ENCODE data around the gene SNRNP27. TPM values are rescaled to one million over a fixed set of nuclear protein-coding genes. Genes with fewer than 3 reads are reported as not detected.

SNRNP27 gene
- total and polyA plus RNA-seq, 9 of the 15 experiments (the other 6 are each of a cell fraction or from before 2014, with no cell fraction given): 29.2 to 102 (median 65.7) TPM

DNA sequence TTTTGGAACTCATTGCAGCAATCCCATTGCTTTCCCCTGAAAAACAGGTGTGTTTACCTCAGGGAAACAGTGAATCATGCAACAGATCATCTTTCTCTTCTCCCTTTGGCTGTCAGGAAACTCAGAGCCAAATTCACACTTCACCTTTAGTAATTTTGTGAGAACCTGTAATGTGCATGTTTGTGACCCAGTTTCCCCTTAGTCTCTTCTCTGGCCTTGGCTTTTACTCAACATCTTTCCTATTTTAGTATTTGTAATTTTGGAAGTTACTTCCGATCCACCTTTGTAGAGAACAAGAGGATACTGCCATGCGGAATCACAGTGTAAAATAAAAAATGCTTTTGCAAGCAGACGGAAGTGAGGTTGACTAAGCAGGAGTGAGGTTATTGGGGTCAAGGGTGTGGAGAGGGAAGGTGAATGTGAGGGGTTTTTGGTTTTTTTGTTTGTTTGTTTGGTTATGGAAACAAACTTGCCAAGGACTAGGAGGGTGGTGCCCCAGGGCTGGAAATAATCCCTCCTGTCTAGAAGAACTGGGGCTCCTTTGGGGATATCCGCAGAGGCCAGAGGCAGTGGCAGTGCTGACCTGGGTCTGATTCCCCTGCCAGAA, 53.7 kb downstream of the SNRNP27 start (continued):
- no peak for TF ChIP-seq CLOCK (CRISPR knock-in tag; IDR thresholded peaks at IDR 0.05; ENCODE audit: borderline replicate concordance)
- no peak for TF ChIP-seq ZNF239 (CRISPR knock-in tag; IDR thresholded peaks at IDR 0.05)
- TF ChIP-seq NCOA2 (IDR thresholded peaks at IDR 0.05; ENCODE audit: partially characterized antibody in 2 of 2): no peak
- TF ChIP-seq ZNF274 (IDR thresholded peaks at IDR 0.05; ENCODE audit: borderline replicate concordance, low read depth, low read length): no peak
- TF ChIP-seq HLTF (IDR thresholded peaks at IDR 0.05): no peak
- TF ChIP-seq, protein P1, sequence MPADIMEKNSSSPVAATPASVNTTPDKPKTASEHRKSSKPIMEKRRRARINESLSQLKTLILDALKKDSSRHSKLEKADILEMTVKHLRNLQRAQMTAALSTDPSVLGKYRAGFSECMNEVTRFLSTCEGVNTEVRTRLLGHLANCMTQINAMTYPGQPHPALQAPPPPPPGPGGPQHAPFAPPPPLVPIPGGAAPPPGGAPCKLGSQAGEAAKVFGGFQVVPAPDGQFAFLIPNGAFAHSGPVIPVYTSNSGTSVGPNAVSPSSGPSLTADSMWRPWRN (IDR thresholded peaks at IDR 0.05; ENCODE audit: low read depth): no peak
- TF ChIP-seq ZNF143 (CRISPR knock-in tag; IDR thresholded peaks at IDR 0.05): no peak
- no peak for TF ChIP-seq ZNF431 (CRISPR knock-in tag; IDR thresholded peaks at IDR 0.05)
- TF ChIP-seq GATAD2B (IDR thresholded peaks at IDR 0.05; ENCODE audit: borderline replicate concordance): no peak
- TF ChIP-seq, protein P2, sequence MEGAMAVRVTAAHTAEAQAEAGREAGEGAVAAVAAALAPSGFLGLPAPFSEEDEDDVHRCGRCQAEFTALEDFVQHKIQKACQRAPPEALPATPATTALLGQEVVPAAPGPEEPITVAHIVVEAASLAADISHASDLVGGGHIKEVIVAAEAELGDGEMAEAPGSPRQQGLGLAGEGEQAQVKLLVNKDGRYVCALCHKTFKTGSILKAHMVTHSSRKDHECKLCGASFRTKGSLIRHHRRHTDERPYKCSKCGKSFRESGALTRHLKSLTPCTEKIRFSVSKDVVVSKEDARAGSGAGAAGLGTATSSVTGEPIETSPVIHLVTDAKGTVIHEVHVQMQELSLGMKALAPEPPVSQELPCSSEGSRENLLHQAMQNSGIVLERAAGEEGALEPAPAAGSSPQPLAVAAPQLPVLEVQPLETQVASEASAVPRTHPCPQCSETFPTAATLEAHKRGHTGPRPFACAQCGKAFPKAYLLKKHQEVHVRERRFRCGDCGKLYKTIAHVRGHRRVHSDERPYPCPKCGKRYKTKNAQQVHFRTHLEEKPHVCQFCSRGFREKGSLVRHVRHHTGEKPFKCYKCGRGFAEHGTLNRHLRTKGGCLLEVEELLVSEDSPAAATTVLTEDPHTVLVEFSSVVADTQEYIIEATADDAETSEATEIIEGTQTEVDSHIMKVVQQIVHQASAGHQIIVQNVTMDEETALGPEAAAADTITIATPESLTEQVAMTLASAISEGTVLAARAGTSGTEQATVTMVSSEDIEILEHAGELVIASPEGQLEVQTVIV (CRISPR knock-in tag; IDR thresholded peaks at IDR 0.05; ENCODE audit: borderline replicate concordance): no peak
- TF ChIP-seq DMBX1 (CRISPR knock-in tag; IDR thresholded peaks at IDR 0.05; ENCODE audit: borderline replicate concordance): 0 out of 2 replicates have a peak, but pooled peaks have one; percentile 23
- no peak for TF ChIP-seq KDM4B (IDR thresholded peaks at IDR 0.05; ENCODE audit: borderline replicate concordance in 2 of 2, low read depth in 1 of 2)
- no peak for TF ChIP-seq RHOXF2B (CRISPR knock-in tag; conservative IDR thresholded peaks at IDR 0.05)
- TF ChIP-seq TAF7 (tag; IDR thresholded peaks at IDR 0.05): no peak
- no peak for TF ChIP-seq POLR2B (IDR thresholded peaks at IDR 0.05; ENCODE audit: low read depth, partially characterized antibody)
- no peak for TF ChIP-seq CHD1 (IDR thresholded peaks at IDR 0.05; ENCODE audit: low read length)
- TF ChIP-seq, protein P3, sequence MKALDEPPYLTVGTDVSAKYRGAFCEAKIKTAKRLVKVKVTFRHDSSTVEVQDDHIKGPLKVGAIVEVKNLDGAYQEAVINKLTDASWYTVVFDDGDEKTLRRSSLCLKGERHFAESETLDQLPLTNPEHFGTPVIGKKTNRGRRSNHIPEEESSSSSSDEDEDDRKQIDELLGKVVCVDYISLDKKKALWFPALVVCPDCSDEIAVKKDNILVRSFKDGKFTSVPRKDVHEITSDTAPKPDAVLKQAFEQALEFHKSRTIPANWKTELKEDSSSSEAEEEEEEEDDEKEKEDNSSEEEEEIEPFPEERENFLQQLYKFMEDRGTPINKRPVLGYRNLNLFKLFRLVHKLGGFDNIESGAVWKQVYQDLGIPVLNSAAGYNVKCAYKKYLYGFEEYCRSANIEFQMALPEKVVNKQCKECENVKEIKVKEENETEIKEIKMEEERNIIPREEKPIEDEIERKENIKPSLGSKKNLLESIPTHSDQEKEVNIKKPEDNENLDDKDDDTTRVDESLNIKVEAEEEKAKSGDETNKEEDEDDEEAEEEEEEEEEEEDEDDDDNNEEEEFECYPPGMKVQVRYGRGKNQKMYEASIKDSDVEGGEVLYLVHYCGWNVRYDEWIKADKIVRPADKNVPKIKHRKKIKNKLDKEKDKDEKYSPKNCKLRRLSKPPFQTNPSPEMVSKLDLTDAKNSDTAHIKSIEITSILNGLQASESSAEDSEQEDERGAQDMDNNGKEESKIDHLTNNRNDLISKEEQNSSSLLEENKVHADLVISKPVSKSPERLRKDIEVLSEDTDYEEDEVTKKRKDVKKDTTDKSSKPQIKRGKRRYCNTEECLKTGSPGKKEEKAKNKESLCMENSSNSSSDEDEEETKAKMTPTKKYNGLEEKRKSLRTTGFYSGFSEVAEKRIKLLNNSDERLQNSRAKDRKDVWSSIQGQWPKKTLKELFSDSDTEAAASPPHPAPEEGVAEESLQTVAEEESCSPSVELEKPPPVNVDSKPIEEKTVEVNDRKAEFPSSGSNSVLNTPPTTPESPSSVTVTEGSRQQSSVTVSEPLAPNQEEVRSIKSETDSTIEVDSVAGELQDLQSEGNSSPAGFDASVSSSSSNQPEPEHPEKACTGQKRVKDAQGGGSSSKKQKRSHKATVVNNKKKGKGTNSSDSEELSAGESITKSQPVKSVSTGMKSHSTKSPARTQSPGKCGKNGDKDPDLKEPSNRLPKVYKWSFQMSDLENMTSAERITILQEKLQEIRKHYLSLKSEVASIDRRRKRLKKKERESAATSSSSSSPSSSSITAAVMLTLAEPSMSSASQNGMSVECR (CRISPR knock-in tag; IDR thresholded peaks at IDR 0.05): no peak
- no peak for TF ChIP-seq ZNF561 (CRISPR knock-in tag; conservative IDR thresholded peaks at IDR 0.05)
- no peak for TF ChIP-seq ZBTB17 (CRISPR knock-in tag; IDR thresholded peaks at IDR 0.05)
